ENCODE measurements around the gene TCF7. TPM values are rescaled to one million over a fixed set of nuclear protein-coding genes. Genes with fewer than 3 reads are reported as not detected.

The TCF7 gene
- total and polyA plus RNA-seq, 2 of the 13 experiments (the other 11 are each of a cell fraction or from before 2014, with no cell fraction given) = 6.3 to 6.8 TPM

- TF ChIP-seq ZNF768 (CRISPR knock-in tag; IDR thresholded peaks at IDR 0.05) = peak; percentile 82; the same call in 1 of the 2 replicates
- TF ChIP-seq RFX1 (IDR thresholded peaks at IDR 0.05) = no peak
- no peak for TF ChIP-seq FOXK1 (CRISPR knock-in tag; IDR thresholded peaks at IDR 0.05; ENCODE audit: borderline replicate concordance, low read depth)
- TF ChIP-seq, protein P1, sequence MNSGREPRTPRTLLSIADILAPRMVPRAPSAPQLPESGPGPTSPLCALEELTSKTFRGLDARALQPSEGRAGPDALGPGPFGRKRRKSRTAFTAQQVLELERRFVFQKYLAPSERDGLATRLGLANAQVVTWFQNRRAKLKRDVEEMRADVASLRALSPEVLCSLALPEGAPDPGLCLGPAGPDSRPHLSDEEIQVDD (CRISPR knock-in tag; IDR thresholded peaks at IDR 0.05; ENCODE audit: borderline replicate concordance) = no peak
- peak; percentile 1; the same call in 1 of the 2 replicates for TF ChIP-seq SMC3 (IDR thresholded peaks at IDR 0.05; ENCODE audit: low read length)
- TF ChIP-seq ZNF10 (CRISPR knock-in tag; IDR thresholded peaks at IDR 0.05; ENCODE audit: borderline replicate concordance, low read depth) = no peak
- peak; percentile 56 for TF ChIP-seq FOSL2 (CRISPR knock-in tag; IDR thresholded peaks at IDR 0.05)
- TF ChIP-seq EP300 (IDR thresholded peaks at IDR 0.05; ENCODE audit: low read depth in 2 of 2, low read length in 2 of 2) = peak in 1 of 2 experiments; percentile 27; a peak in 1 of 4 replicates
- TF ChIP-seq EP300 (CRISPR knock-in tag; IDR thresholded peaks at IDR 0.05; ENCODE audit: borderline replicate concordance) = no peak
- peak; percentile 21; the same call in 1 of the 2 replicates for TF ChIP-seq ZFY (CRISPR knock-in tag; IDR thresholded peaks at IDR 0.05)
- TF ChIP-seq PRMT3 (CRISPR knock-in tag; IDR thresholded peaks at IDR 0.05; ENCODE audit: borderline replicate concordance, low read depth) = no peak
- TF ChIP-seq MXI1 (IDR thresholded peaks at IDR 0.05; ENCODE audit: borderline replicate concordance, low read depth, low read length) = peak; percentile 81; the same call in 2 of the 3 replicates
- peak; percentile 73 for TF ChIP-seq HDAC2 (CRISPR knock-in tag; IDR thresholded peaks at IDR 0.05)
- TF ChIP-seq CBFB (CRISPR knock-in tag; IDR thresholded peaks at IDR 0.05) = no peak
- TF ChIP-seq TGIF2 (CRISPR knock-in tag; IDR thresholded peaks at IDR 0.05) = 0 out of 2 replicates have a peak, but pooled peaks have one; percentile 39
- 0 out of 4 replicates have a peak, but pooled peaks of 1 of the 2 experiments have one; percentile 17 for TF ChIP-seq ATF4 (CRISPR knock-in tag; IDR thresholded peaks at IDR 0.05)
- TF ChIP-seq, protein P2, sequence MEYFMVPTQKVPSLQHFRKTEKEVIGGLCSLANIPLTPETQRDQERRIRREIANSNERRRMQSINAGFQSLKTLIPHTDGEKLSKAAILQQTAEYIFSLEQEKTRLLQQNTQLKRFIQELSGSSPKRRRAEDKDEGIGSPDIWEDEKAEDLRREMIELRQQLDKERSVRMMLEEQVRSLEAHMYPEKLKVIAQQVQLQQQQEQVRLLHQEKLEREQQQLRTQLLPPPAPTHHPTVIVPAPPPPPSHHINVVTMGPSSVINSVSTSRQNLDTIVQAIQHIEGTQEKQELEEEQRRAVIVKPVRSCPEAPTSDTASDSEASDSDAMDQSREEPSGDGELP (IDR thresholded peaks at IDR 0.05; ENCODE audit: borderline replicate concordance, low read depth) = 0 out of 2 replicates have a peak, but pooled peaks have one; percentile 33
- peak; percentile 93 for TF ChIP-seq ZMYM3 (CRISPR knock-in tag; IDR thresholded peaks at IDR 0.05)
- TF ChIP-seq HOXA3 (CRISPR knock-in tag; IDR thresholded peaks at IDR 0.05) = peak; percentile 46; the same call in 1 of the 2 replicates
- TF ChIP-seq TBX2 (CRISPR knock-in tag; IDR thresholded peaks at IDR 0.05; ENCODE audit: borderline replicate concordance) = peak; percentile 61
- 0 out of 2 replicates have a peak, but pooled peaks have one; percentile 23 for TF ChIP-seq IKZF5 (CRISPR knock-in tag; IDR thresholded peaks at IDR 0.05)
- TF ChIP-seq ZNF772 (CRISPR knock-in tag; IDR thresholded peaks at IDR 0.05) = peak; percentile 52; the same call in 1 of the 2 replicates
- TF ChIP-seq, protein P3, sequence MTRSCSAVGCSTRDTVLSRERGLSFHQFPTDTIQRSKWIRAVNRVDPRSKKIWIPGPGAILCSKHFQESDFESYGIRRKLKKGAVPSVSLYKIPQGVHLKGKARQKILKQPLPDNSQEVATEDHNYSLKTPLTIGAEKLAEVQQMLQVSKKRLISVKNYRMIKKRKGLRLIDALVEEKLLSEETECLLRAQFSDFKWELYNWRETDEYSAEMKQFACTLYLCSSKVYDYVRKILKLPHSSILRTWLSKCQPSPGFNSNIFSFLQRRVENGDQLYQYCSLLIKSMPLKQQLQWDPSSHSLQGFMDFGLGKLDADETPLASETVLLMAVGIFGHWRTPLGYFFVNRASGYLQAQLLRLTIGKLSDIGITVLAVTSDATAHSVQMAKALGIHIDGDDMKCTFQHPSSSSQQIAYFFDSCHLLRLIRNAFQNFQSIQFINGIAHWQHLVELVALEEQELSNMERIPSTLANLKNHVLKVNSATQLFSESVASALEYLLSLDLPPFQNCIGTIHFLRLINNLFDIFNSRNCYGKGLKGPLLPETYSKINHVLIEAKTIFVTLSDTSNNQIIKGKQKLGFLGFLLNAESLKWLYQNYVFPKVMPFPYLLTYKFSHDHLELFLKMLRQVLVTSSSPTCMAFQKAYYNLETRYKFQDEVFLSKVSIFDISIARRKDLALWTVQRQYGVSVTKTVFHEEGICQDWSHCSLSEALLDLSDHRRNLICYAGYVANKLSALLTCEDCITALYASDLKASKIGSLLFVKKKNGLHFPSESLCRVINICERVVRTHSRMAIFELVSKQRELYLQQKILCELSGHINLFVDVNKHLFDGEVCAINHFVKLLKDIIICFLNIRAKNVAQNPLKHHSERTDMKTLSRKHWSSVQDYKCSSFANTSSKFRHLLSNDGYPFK (CRISPR knock-in tag; IDR thresholded peaks at IDR 0.05; ENCODE audit: borderline replicate concordance) = no peak
- TF ChIP-seq SOX5 (CRISPR knock-in tag; IDR thresholded peaks at IDR 0.05; ENCODE audit: borderline replicate concordance) = peak; percentile 66; the same call in 1 of the 2 replicates
- TF ChIP-seq ZNF580 (CRISPR knock-in tag; IDR thresholded peaks at IDR 0.05; ENCODE audit: borderline replicate concordance, low read depth) = 0 out of 2 replicates have a peak, but pooled peaks have one; percentile 36
Measured at GRCh38 chr5:134091626-134092121, 22.8 kb upstream of the TCF7 start (continued).

Measured in HepG2 (cell line).